WTC11 (cell line): Measurements from ENCODE around the gene CNGA4. TPM values are rescaled to one million over a fixed set of nuclear protein-coding genes. Genes with fewer than 3 reads are reported as not detected.

ENCODE experiments used
- ATAC-seq: fragments of 200-7000 bp; cut with Tn5 transposase; 2 replicates; pipeline ENCODE4 v1.10.0; 2021; ENCODE audit warnings: mild to moderate bottlenecking, moderate library complexity
- CTCF ChIA-PET: fragments of 300-600 bp; sonication (Branson Sonifier 250); formaldehyde crosslinking; loops from one replicate; lab custom pipeline; 2021; ENCODE audit warnings: antibody characterized with exemption; lab: Charles Lee
- POLR2A ChIA-PET: fragments of 350-600 bp; sonication (Branson Sonifier 250); formaldehyde crosslinking; loops from one replicate; lab custom pipeline; 2021; ENCODE audit warnings: antibody characterized with exemption; lab: Charles Lee
- DNase-seq: peaks from one replicate; pipeline ENCODE4 v3.0.0; 2021; ENCODE audit warnings: low spot score
- H3K27ac Mint-ChIP-seq: 2 replicates; pipeline ENCODE4 v1.8.0; 2021; ENCODE audit warnings: mixed read lengths
- H3K27me3 Mint-ChIP-seq: 2 replicates; pipeline ENCODE4 v1.8.0; 2021; ENCODE audit warnings: low read depth, mild to moderate bottlenecking, moderate library complexity, mixed read lengths
- H3K36me3 Mint-ChIP-seq: 2 replicates; pipeline ENCODE4 v1.8.0; 2021; ENCODE audit warnings: mixed read lengths
- H3K4me1 Mint-ChIP-seq: 2 replicates; pipeline ENCODE4 v1.8.0; 2022; ENCODE audit warnings: mixed read lengths
- H3K4me3 Mint-ChIP-seq: 2 replicates; pipeline ENCODE4 v1.8.0; 2021; ENCODE audit warnings: mild to moderate bottlenecking, moderate library complexity, mixed read lengths
- H3K9me3 Mint-ChIP-seq: 2 replicates; pipeline ENCODE4 v1.8.0; 2021; ENCODE audit warnings: mixed read lengths
- ATF2 ChIP-seq: sonication (generic); formaldehyde crosslinking; IDR thresholded peaks from 2 replicates; pipeline ENCODE4 v1.8.1; 2022; ENCODE audit warnings: low read depth, missing genetic modification reagents, borderline replicate concordance
- ATF3 ChIP-seq: sonication (generic); formaldehyde crosslinking; conservative IDR thresholded peaks from 2 replicates; pipeline ENCODE4 v1.8.1; 2022; ENCODE audit warnings: mild to moderate bottlenecking, missing genetic modification reagents
- CREB1 ChIP-seq: sonication (generic); formaldehyde crosslinking; IDR thresholded peaks from 2 replicates; pipeline ENCODE4 v1.8.0; 2023; ENCODE audit warnings: mild to moderate bottlenecking, missing genetic modification reagents
- CREM ChIP-seq: sonication (generic); formaldehyde crosslinking; IDR thresholded peaks from 2 replicates; pipeline ENCODE4 v1.8.1; 2022; ENCODE audit warnings: mild to moderate bottlenecking, missing genetic modification reagents, moderate library complexity
- CTCF ChIP-seq: fragments of 200-600 bp; IDR thresholded peaks from 2 replicates; pipeline ENCODE4 v1.8.0; 2022; ENCODE audit warnings: antibody characterized with exemption
- E2F1 ChIP-seq: sonication (generic); formaldehyde crosslinking; IDR thresholded peaks from 2 replicates; pipeline ENCODE4 v1.8.0; 2022; ENCODE audit warnings: mild to moderate bottlenecking, missing genetic modification reagents
- EMX1 ChIP-seq: fragments of 250-450 bp; sonication (Bioruptor Pico); IDR thresholded peaks from 2 replicates; pipeline ENCODE4 v1.8.0; 2021; ENCODE audit warnings: mild to moderate bottlenecking
- GRHL2 ChIP-seq: fragments of 250-450 bp; sonication (Bioruptor Pico); IDR thresholded peaks from 2 replicates; pipeline ENCODE4 v1.8.0; 2022; ENCODE audit warnings: mild to moderate bottlenecking, moderate library complexity; ENCODE audit not compliant: insufficient replicate concordance, severe bottlenecking
- MYBL2 ChIP-seq: sonication (generic); formaldehyde crosslinking; IDR thresholded peaks from 2 replicates; pipeline ENCODE4 v1.8.1; 2023; ENCODE audit warnings: mild to moderate bottlenecking, moderate library complexity, missing genetic modification reagents
- NFE2L1 ChIP-seq: sonication (generic); formaldehyde crosslinking; IDR thresholded peaks from 2 replicates; pipeline ENCODE4 v1.8.1; 2023; ENCODE audit warnings: missing genetic modification reagents
- NFYB ChIP-seq: sonication (generic); formaldehyde crosslinking; conservative IDR thresholded peaks from 2 replicates; pipeline ENCODE4 v1.8.0; 2022; ENCODE audit warnings: low read depth, missing genetic modification reagents
- NR1H2 ChIP-seq: sonication (generic); formaldehyde crosslinking; IDR thresholded peaks from 2 replicates; pipeline ENCODE4 v1.9.0; 2021; ENCODE audit warnings: mild to moderate bottlenecking, moderate library complexity, missing genetic modification reagents
- NR3C1 ChIP-seq: sonication (generic); formaldehyde crosslinking; conservative IDR thresholded peaks from 2 replicates; pipeline ENCODE4 v1.8.1; 2023; ENCODE audit warnings: low read depth, mild to moderate bottlenecking, missing genetic modification reagents
- OVOL2 ChIP-seq: fragments of 250-450 bp; sonication (Bioruptor Pico); IDR thresholded peaks from 2 replicates; pipeline ENCODE4 v1.9.0; 2021; ENCODE audit warnings: mild to moderate bottlenecking, borderline replicate concordance
- PRDM15 ChIP-seq: sonication (generic); formaldehyde crosslinking; IDR thresholded peaks from 2 replicates; pipeline ENCODE4 v1.8.0; 2022; ENCODE audit warnings: missing genetic modification reagents
- SMAD3 ChIP-seq: sonication (generic); formaldehyde crosslinking; IDR thresholded peaks from 2 replicates; pipeline ENCODE4 v1.8.0; 2022; ENCODE audit warnings: missing genetic modification reagents, mild to moderate bottlenecking, borderline replicate concordance
- SMAD4 ChIP-seq: sonication (generic); formaldehyde crosslinking; IDR thresholded peaks from 2 replicates; pipeline ENCODE4 v1.8.0; 2022; ENCODE audit warnings: mild to moderate bottlenecking, missing genetic modification reagents
- SOX15 ChIP-seq: fragments of 250-450 bp; sonication (Bioruptor Pico); IDR thresholded peaks from 2 replicates; pipeline ENCODE4 v1.9.0; 2021; ENCODE audit warnings: mild to moderate bottlenecking
- ZMAT4 ChIP-seq: fragments of 250-450 bp; sonication (Bioruptor Pico); IDR thresholded peaks from 2 replicates; pipeline ENCODE4 v1.9.0; 2021; ENCODE audit warnings: mild to moderate bottlenecking
- ZNF263 ChIP-seq: sonication (generic); formaldehyde crosslinking; IDR thresholded peaks from 2 replicates; pipeline ENCODE4 v1.8.1; 2022; ENCODE audit warnings: low read depth, mild to moderate bottlenecking, moderate library complexity, missing genetic modification reagents
- ZNF317 ChIP-seq: sonication (generic); formaldehyde crosslinking; IDR thresholded peaks from 2 replicates; pipeline ENCODE4 v1.8.1; 2023; ENCODE audit warnings: low read depth, mild to moderate bottlenecking, moderate library complexity, missing genetic modification reagents, borderline replicate concordance
- ZNF396 ChIP-seq: fragments of 250-450 bp; sonication (Bioruptor Pico); IDR thresholded peaks from 2 replicates; pipeline ENCODE4 v1.8.0; 2021; ENCODE audit warnings: mild to moderate bottlenecking, moderate library complexity, borderline replicate concordance
- ZNF423 ChIP-seq: fragments of 250-450 bp; sonication (Bioruptor Pico); IDR thresholded peaks from 2 replicates; pipeline ENCODE4 v2.1.2; 2022; ENCODE audit warnings: mild to moderate bottlenecking, moderate library complexity
- ZNF671 ChIP-seq: fragments of 250-450 bp; sonication (Bioruptor Pico); IDR thresholded peaks from 2 replicates; pipeline ENCODE4 v1.8.0; 2021; ENCODE audit warnings: mild to moderate bottlenecking
- total RNA-seq: library from RNA; stranded (reverse); gene quantifications from 3 replicates; pipeline ENCODE4 v1.2.3, GENCODE V29; 2021

Gene CNGA4
- total RNA-seq, 1 experiment from 2014 or later = 0.35 TPM

- no peaks in the 10 kb centered on the region for H3K27me3 Mint-ChIP-seq
- no peak overlapping the region for H3K27ac Mint-ChIP-seq
- no peaks in the 10 kb centered on the region for H3K9me3 Mint-ChIP-seq
- TF ChIP-seq ZNF423 (no peak), OVOL2 (CRISPR knock-in tag) (no peak), ZNF671 (CRISPR knock-in tag) (no peak), EMX1 (no peak), ZNF263 (CRISPR knock-in tag) (no peak), MYBL2 (CRISPR knock-in tag) (no peak)
- CTCF ChIA-PET = no interaction called here
- ATAC-seq = no peak
- H3K4me1 Mint-ChIP-seq = no peaks in the 10 kb centered on the region
- no peak for DNase-seq
- peaks cover 25% of the 10 kb centered on the region for H3K36me3 Mint-ChIP-seq
- POLR2A ChIA-PET = no interaction called here
- H3K4me3 Mint-ChIP-seq = no peak overlapping the region
Observed at GRCh38 chr11:6219359-6219758, 19.5 kb upstream of the CNGA4 start.

- peaks cover 9% of the 10 kb centered on the region for H3K36me3 Mint-ChIP-seq
- CTCF ChIA-PET = no interaction called here
- no peak overlapping the region for H3K4me3 Mint-ChIP-seq
- H3K4me1 Mint-ChIP-seq = no peaks in the 10 kb centered on the region
- TF ChIP-seq ZNF671 (CRISPR knock-in tag) = no peak
- TF ChIP-seq ZNF317 (CRISPR knock-in tag) = no peak
- POLR2A ChIA-PET = no interaction called here
- ATAC-seq = no peak
- H3K9me3 Mint-ChIP-seq = no peaks in the 10 kb centered on the region
- no peaks in the 10 kb centered on the region for H3K27me3 Mint-ChIP-seq
- no peak overlapping the region for H3K27ac Mint-ChIP-seq
- no peak for DNase-seq
Observed at GRCh38 chr11:6223854-6224253, 15.0 kb upstream of the CNGA4 start.

- ChIA-PET POLR2A (interaction anchor here (0.6 kb wide), 1 partner anchor 61 kb away, joined by 3 read pairs; no protein-coding TSS in a partner anchor), CTCF (interaction anchor here (2.1 kb wide), 1 partner anchor 139 kb away, joined by 6 read pairs; no protein-coding TSS in a partner anchor)
- Mint-ChIP-seq H3K27ac (no peak overlapping the region), H3K4me1 (no peaks in the 10 kb centered on the region), H3K27me3 (no peaks in the 10 kb centered on the region), H3K4me3 (no peak overlapping the region), H3K9me3 (no peaks in the 10 kb centered on the region), H3K36me3 (peaks cover 5% of the 10 kb centered on the region)
- ATAC-seq = no peak
- DNase-seq = no peak
- no peak for TF ChIP-seq NFE2L1
- no peak for TF ChIP-seq CTCF
- no peak for TF ChIP-seq ZMAT4 (CRISPR knock-in tag)
- TF ChIP-seq SMAD3 (CRISPR knock-in tag) = no peak
- no peak for TF ChIP-seq ATF3
- no peak for TF ChIP-seq CREM (CRISPR knock-in tag)
- no peak for TF ChIP-seq ZNF396
- TF ChIP-seq PRDM15 = no peak
- no peak for TF ChIP-seq NFYB (CRISPR knock-in tag)
- TF ChIP-seq SMAD4 = no peak
- TF ChIP-seq GRHL2 (CRISPR knock-in tag) = no peak
- no peak for TF ChIP-seq SOX15 (CRISPR knock-in tag)
- no peak for TF ChIP-seq EMX1
- TF ChIP-seq MYBL2 (CRISPR knock-in tag) = no peak
- TF ChIP-seq NR1H2 = no peak
- no peak for TF ChIP-seq E2F1 (CRISPR knock-in tag)
- no peak for TF ChIP-seq NR3C1 (CRISPR knock-in tag)
- TF ChIP-seq ATF2 = no peak
- no peak for TF ChIP-seq CREB1 (CRISPR knock-in tag)
- no peak for TF ChIP-seq ZNF263 (CRISPR knock-in tag)
- TF ChIP-seq, all 79 proteins: peak for 0
Observed at GRCh38 chr11:6224421-6224820, 14.5 kb upstream of the CNGA4 start.
